Mesothelial cell of epicardium (in vitro differentiated cells): Measurements from ENCODE around the gene ANLN. TPM values are rescaled to one million over a fixed set of nuclear protein-coding genes. Genes with fewer than 3 reads are reported as not detected.
"Not testable (repeated sequence)": the region's sequence is repeated elsewhere in the genome, so short reads cannot be mapped to it uniquely, and the experiment has no call there.

Source experiments
- DNase-seq, 2 experiments: peaks; one replicate each; pipeline ENCODE4 v3.0.0; 2021; ENCODE audit warnings: low spot score in 2 of 2; ENCODE audit not compliant: unreplicated experiment in 2 of 2
- H3K27ac Mint-ChIP-seq: 2 replicates; pipeline ENCODE4 v1.8.0; 2021; ENCODE audit warnings: mixed read lengths
- H3K27me3 Mint-ChIP-seq: 2 replicates; pipeline ENCODE4 v1.8.0; 2021; ENCODE audit warnings: low read depth, mixed read lengths
- H3K36me3 Mint-ChIP-seq: 2 replicates; pipeline ENCODE4 v1.8.0; 2021; ENCODE audit warnings: mixed read lengths
- H3K4me1 Mint-ChIP-seq: 2 replicates; pipeline ENCODE4 v1.8.0; 2021; ENCODE audit warnings: mixed read lengths
- H3K4me3 Mint-ChIP-seq: 2 replicates; pipeline ENCODE4 v1.8.0; 2021; ENCODE audit warnings: mild to moderate bottlenecking, moderate library complexity, mixed read lengths
- H3K9me3 Mint-ChIP-seq: 2 replicates; pipeline ENCODE4 v1.8.0; 2021; ENCODE audit warnings: mixed read lengths
- CTCF ChIP-seq: fragments of 200-600 bp; sonication (generic); IDR thresholded peaks from one replicate; pipeline ENCODE4 v1.5.0; 2021; ENCODE audit warnings: antibody characterized with exemption; ENCODE audit not compliant: unreplicated experiment
- total RNA-seq: library from RNA; stranded (reverse); gene quantifications from 3 replicates; pipeline ENCODE4 v1.2.1, GENCODE V29; 2021

ANLN gene
- total RNA-seq, 1 donor from 2014 or later: 31.2 TPM

GRCh38 chr7:36381056-36381455, 8.6 kb upstream of the ANLN start:
- no peak overlapping the region for H3K4me3 Mint-ChIP-seq
- DNase-seq: no peak
- H3K36me3 Mint-ChIP-seq: no peaks in the 10 kb centered on the region
- TF ChIP-seq CTCF: no peak
- no peaks in the 10 kb centered on the region for H3K4me1 Mint-ChIP-seq
- H3K27ac Mint-ChIP-seq: no peak overlapping the region
- H3K9me3 Mint-ChIP-seq: peaks cover 16% of the 10 kb centered on the region
- H3K27me3 Mint-ChIP-seq: peaks cover 7% of the 10 kb centered on the region

- H3K4me3 Mint-ChIP-seq, DNase-seq, H3K4me1 Mint-ChIP-seq, H3K27ac Mint-ChIP-seq, H3K27me3 Mint-ChIP-seq, H3K9me3 Mint-ChIP-seq, H3K36me3 Mint-ChIP-seq: not testable (repeated sequence)
Observed at GRCh38 chr7:36383284-36383683, 6.4 kb upstream of the ANLN start.

GRCh38 chr7:36385646-36386045, 4.0 kb upstream of the ANLN start:
- not testable (repeated sequence) for H3K36me3 Mint-ChIP-seq, H3K4me1 Mint-ChIP-seq, H3K9me3 Mint-ChIP-seq, H3K4me3 Mint-ChIP-seq, DNase-seq, H3K27ac Mint-ChIP-seq, H3K27me3 Mint-ChIP-seq

DNA sequence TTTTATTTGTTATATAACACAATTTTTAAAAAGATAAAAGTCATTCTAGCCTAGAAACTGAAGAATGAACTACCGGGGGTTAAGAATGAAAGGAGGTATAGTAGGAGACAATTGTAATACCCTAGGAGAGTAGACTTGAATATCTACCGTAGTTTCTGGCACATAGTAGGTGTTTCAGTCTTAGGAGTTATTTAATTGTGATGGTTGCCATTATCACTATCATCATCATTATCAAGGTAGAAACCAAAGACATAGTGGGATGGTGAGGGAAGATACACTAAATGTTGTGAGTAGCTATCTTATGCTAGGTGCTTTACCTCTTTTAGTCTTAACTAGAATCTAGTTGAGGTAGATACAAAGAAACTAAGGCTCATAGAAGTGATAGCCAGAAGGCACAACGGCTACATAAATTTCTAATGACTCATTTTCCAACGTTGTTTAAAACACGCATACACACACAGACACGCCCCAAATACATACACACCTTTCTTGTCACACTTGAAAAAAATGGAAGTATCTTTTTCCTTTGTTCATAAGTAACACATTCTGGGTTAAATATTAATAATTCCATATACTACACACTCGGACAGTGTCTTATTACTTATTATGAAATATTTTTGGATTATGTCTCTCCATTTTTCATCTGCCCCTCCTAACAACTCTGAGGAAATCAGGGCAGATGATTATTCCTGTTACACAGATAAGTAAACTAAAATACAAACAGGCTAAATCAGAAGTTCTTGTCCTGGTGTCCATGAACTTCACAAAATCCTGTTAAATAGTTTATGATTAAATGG, 2.0 kb upstream of the ANLN start:
- Mint-ChIP-seq H3K27me3 (no peaks in the 10 kb centered on the region), H3K36me3 (no peaks in the 10 kb centered on the region)

GRCh38 chr7:36388423-36388822, 1.2 kb upstream of the ANLN start:
- Mint-ChIP-seq H3K9me3 (no peaks in the 10 kb centered on the region), H3K4me3 (peak overlapping the region; percentile 81), H3K4me1 (peaks cover 30% of the 10 kb centered on the region), H3K36me3 (no peaks in the 10 kb centered on the region), H3K27me3 (no peaks in the 10 kb centered on the region), H3K27ac (peak overlapping the region; percentile 43)
- TF ChIP-seq CTCF: no peak
- no peak for DNase-seq

More for the DNA sequence above, 2.0 kb upstream of the ANLN start:
- no peak for DNase-seq
- H3K4me3 Mint-ChIP-seq: no peak overlapping the region
- TF ChIP-seq CTCF: no peak
- H3K27ac Mint-ChIP-seq: peak overlapping the region; percentile 60
- H3K4me1 Mint-ChIP-seq: peaks cover 22% of the 10 kb centered on the region
- no peaks in the 10 kb centered on the region for H3K9me3 Mint-ChIP-seq

DNA sequence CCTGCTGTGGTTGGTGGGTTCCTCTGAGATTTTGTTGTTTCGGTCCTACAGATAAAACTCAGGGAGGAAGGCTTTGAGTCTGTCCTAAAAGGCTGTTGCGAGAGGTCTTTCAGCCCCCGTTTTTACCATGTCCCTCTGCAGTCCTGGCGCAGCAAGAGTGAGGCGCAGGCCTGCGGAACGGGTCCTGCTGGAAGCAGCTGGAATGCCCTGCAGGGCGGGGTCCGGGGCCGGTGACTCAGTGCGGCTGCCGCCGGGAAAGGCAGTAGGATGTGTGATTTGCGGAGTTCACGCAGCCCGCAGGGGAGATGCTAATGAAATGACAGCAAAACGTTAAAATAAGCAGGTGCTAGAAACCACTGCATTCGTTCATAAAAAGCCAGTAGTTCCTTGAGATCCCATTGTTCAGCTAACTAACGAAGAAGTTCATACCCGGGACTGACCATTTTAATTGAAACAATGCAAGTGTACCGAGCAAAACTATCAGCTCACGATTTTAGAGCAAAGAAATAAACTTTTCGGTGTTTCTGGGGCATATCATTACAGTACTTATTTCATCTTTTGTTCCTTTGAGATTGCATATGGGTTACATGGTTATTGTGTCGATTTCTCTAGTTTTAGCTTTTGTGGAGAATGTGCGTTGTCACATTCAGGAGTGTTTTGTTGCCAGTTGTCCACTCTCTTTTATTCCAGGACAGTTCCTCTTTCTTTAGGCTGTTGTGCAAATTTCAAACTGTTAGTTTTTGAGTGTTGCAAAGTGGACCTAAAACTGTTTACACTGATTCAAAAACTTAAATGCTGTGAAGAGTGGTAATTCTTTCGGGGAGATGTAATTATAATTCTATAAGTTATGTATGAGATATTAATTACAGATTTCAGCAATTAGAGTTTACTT, 783 bp downstream of the ANLN start:
- Mint-ChIP-seq H3K9me3 (peaks cover 4% of the 10 kb centered on the region), H3K4me1 (peaks cover 41% of the 10 kb centered on the region), H3K27me3 (no peaks in the 10 kb centered on the region), H3K36me3 (peaks cover 3% of the 10 kb centered on the region), H3K4me3 (peak overlapping the region; percentile 81), H3K27ac (peak overlapping the region; percentile 92)
- TF ChIP-seq CTCF: no peak
- peak; percentile 76 to 87 for DNase-seq
